Karpas-422 (cell line): ENCODE results near the gene ARMC2. TPM values are rescaled to one million over a fixed set of nuclear protein-coding genes. Genes with fewer than 3 reads are reported as not detected.

Experiments used
- DNase-seq: peaks from one replicate; pipeline ENCODE4 v3.0.0-alpha.2; 2015
- H2AFZ ChIP-seq: fragments of 200-600 bp; sonication (generic); 2 replicates; pipeline ENCODE4 v1.6.1; 2014; ENCODE audit warnings: antibody characterized with exemption, low read length, mixed read lengths
- H3K27ac ChIP-seq: fragments of 200-600 bp; sonication (generic); 2 replicates; pipeline ENCODE4 v1.5.1; 2014; ENCODE audit warnings: mild to moderate bottlenecking, low read length, moderate library complexity
- H3K27me3 ChIP-seq: fragments of 200-600 bp; sonication (generic); 2 replicates; pipeline ENCODE4 v1.6.1; 2014; ENCODE audit warnings: low read length, mixed read lengths
- H3K36me3 ChIP-seq: fragments of 200-600 bp; sonication (generic); 2 replicates; pipeline ENCODE4 v1.6.1; 2014; ENCODE audit warnings: low read length, mixed read lengths; ENCODE audit not compliant: insufficient read depth
- H3K4me1 ChIP-seq: fragments of 200-600 bp; sonication (generic); 2 replicates; pipeline ENCODE4 v1.6.1; 2014; ENCODE audit warnings: mild to moderate bottlenecking, low read length, mixed read lengths
- H3K4me2 ChIP-seq: fragments of 200-600 bp; sonication (generic); 2 replicates; pipeline ENCODE4 v1.6.1; 2014; ENCODE audit warnings: low read length, low read depth, mild to moderate bottlenecking; ENCODE audit not compliant: poor library complexity, severe bottlenecking
- H3K4me3 ChIP-seq: fragments of 200-600 bp; sonication (generic); 2 replicates; pipeline ENCODE4 v1.5.1; 2014; ENCODE audit warnings: mild to moderate bottlenecking, antibody characterized with exemption, low read length, mixed read lengths
- H3K79me2 ChIP-seq: fragments of 200-600 bp; sonication (generic); 2 replicates; pipeline ENCODE4 v1.6.1; 2014; ENCODE audit warnings: mild to moderate bottlenecking, low read length, mixed read lengths
- H3K9ac ChIP-seq: fragments of 200-600 bp; sonication (generic); 2 replicates; pipeline ENCODE4 v1.6.0; 2014; ENCODE audit warnings: low read length
- H3K9me2 ChIP-seq: fragments of 200-600 bp; sonication (generic), shearing (Covaris generic); replicated peaks from 2 replicates; pipeline ENCODE4 v1.6.0; 2014; ENCODE audit warnings: mild to moderate bottlenecking, low read length, moderate library complexity; ENCODE audit not compliant: insufficient read depth
- H3K9me3 ChIP-seq: fragments of 300-700, 200-600 bp; sonication (generic); 2 replicates; pipeline ENCODE4 v1.6.1; 2014; ENCODE audit warnings: low read length, mixed read lengths
- H4K20me1 ChIP-seq: fragments of 200-600 bp; sonication (generic); 2 replicates; pipeline ENCODE4 v1.6.1; 2014; ENCODE audit warnings: mild to moderate bottlenecking, antibody characterized with exemption, low read length, low read depth; ENCODE audit not compliant: insufficient read depth
- small RNA-seq: library from RNA; depleted of rRNA; stranded (forward); fragments of <200 nt; gene quantifications from one replicate; pipeline ENCODE3, GENCODE V24; 2014
- total RNA-seq: library from RNA; depleted of rRNA; stranded (reverse); fragments of >200 nt; shearing (Covaris generic); gene quantifications from 2 replicates; pipeline ENCODE4 v1.2.3, GENCODE V29; 2014; ENCODE audit warnings: low replicate concordance; rRNA removed

Gene ARMC2
- total RNA-seq, 1 experiment from 2014 or later = 1.0 TPM

- Histone ChIP-seq H3K4me3 (no peak overlapping the region), H3K27me3 (no peaks in the 10 kb centered on the region), H3K4me2 (no peak overlapping the region), H3K9me3 (no peaks in the 10 kb centered on the region), H3K27ac (no peak overlapping the region), H3K36me3 (no peaks in the 10 kb centered on the region), H3K79me2 (no peaks in the 10 kb centered on the region), H3K4me1 (no peaks in the 10 kb centered on the region), H3K9ac (no peak overlapping the region), H2AFZ (no peak overlapping the region), H3K9me2 (no peaks in the 10 kb centered on the region), H4K20me1 (no peaks in the 10 kb centered on the region)
- no peak for DNase-seq
Measured at GRCh38 chr6:109023356-109023925, 175.2 kb downstream of the ARMC2 start.

Small RNAs within 50 kb of the gene (small RNA-seq; reads per million reads assigned to genes)
- gene AL445189.2 = 0.24 reads per million
- not detected for gene Z95118.1

Other genes with a start within 250 kb of the ARMC2 start
- gene SESN1, start 246.4 kb downstream of the ARMC2 start, total RNA-seq = 1.3 and 1.9 TPM in 2 replicates
- gene CEP57L1, start 247.1 kb downstream of the ARMC2 start, total RNA-seq = 16.6 and 28.2 TPM in 2 replicates